Measurements from ENCODE around the gene PROSER1.

Gene PROSER1

DNA sequence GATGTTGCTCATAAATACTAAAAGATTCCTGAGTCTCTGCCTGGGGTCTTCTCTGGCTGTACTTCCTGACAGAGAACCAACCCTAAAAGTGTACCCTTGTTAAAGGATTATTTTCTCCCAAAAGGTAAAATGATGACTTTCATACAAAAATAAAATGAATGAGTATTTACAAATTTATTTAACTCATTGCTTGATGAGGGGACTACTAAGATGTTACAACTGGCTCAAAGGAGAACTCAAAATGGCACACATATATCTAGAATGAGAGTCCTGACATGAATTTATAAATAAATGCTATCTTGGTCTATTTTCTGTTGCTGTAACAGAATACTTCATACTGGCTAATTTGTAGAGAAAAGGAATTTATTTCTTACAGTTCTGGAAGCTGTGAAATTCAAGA, 77.7 kb downstream of the PROSER1 start:
- no peaks in the 10 kb centered on the region for H4K20me1 ChIP-seq (ENCODE audit: insufficient read depth)
- H3K27ac ChIP-seq = no peak overlapping the region
- H3K79me2 ChIP-seq (ENCODE audit: insufficient read depth, low read depth) = no peaks in the 10 kb centered on the region
- no peaks in the 10 kb centered on the region for H3K36me3 ChIP-seq (ENCODE audit: insufficient read depth)
- H3K4me1 ChIP-seq (ENCODE audit: low read depth, poor library complexity, severe bottlenecking) = no peaks in the 10 kb centered on the region
- no peak for TF ChIP-seq CTCF (conservative IDR thresholded peaks at IDR 0.05; ENCODE audit: low read depth, low read length)
- H2AFZ ChIP-seq (ENCODE audit: low read depth) = no peak overlapping the region
- no peak overlapping the region for H3K4me3 ChIP-seq (IDR thresholded peaks at IDR 0.05; ENCODE audit: insufficient read depth, low read depth, low read length)
- H3K27me3 ChIP-seq (ENCODE audit: insufficient read depth, low read depth) = no peaks in the 10 kb centered on the region
- H3K4me2 ChIP-seq = no peak overlapping the region
- H3K9ac ChIP-seq = no peak overlapping the region

All from KMS-11 (cell line).